Pancreas (tissue), 10 donors: ENCODE data around the gene FCMR. TPM values are rescaled to one million over a fixed set of nuclear protein-coding genes. Genes with fewer than 3 reads are reported as not detected.

Experiments used
- ATAC-seq, 4 donors: fragments of 200-7000 bp; cut with Tn5 transposase; one replicate each; pipeline versions ENCODE4 v1.8.0 to v1.9.1; 2020; ENCODE audit warnings: mild to moderate bottlenecking in 4 of 4, moderate library complexity in 4 of 4
- DNase-seq, 6 donors: peaks; one replicate each; pipeline ENCODE4 v3.0.0-alpha.2; 2020
- FAIRE-seq: peaks from 2 replicates; lab custom pipeline; 2012; peaks lifted over from hg19 to GRCh38; lab: Jason Lieb, UNC
- H3K27ac ChIP-seq, 4 donors: fragments of 200-600 bp; sonication (generic); 1 replicate in 3 of 4; 2 replicates in 1 of 4; pipeline versions ENCODE4 v1.5.0 to v1.8.0; 2020
- H3K27me3 ChIP-seq, 4 donors: fragments of 200-600 bp; one replicate each; pipeline ENCODE4 v1.8.0; 2021
- H3K36me3 ChIP-seq, 3 donors: fragments of 200-600 bp; sonication (generic) in 1 of 3; one replicate each; pipeline versions ENCODE4 v1.5.0 to v1.8.0; 2020 to 2021
- H3K4me1 ChIP-seq, 3 donors: fragments of 200-600 bp; one replicate each; pipeline ENCODE4 v1.8.0; 2021
- H3K4me3 ChIP-seq, 4 donors: fragments of 200-600 bp; sonication (generic) in 2 of 4; one replicate each; pipeline versions ENCODE4 v1.5.0 to v1.8.0; 2020 to 2021
- H3K9me3 ChIP-seq, 4 donors: fragments of 200-600 bp; one replicate each; pipeline ENCODE4 v1.8.0; 2021
- WGBS, 2 donors: extraction: QIAGEN DNeasy Blood & Tissue Kit; methylation state at CpG; one replicate each; pipeline ENCODE4 v1.1.7; 2013; 5-methylcytosine and 5-hydroxymethylcytosine counted together
- intact Hi-C, 3 donors: fragments of 100-400 bp; cut with DNase I; formaldehyde crosslinking; loops; one replicate each; pipeline versions ENCODE4 v1.11.1 to v1.14.2; 2022
- polyA plus RNA-seq, 2 donors: library from polyadenylated mRNA; stranded (reverse); fragments of 200-250 nt; gene quantifications; one replicate each; pipeline ENCODE4 v1.2.3, GENCODE V29; 2013
- total RNA-seq, 6 donors: library from RNA; stranded (reverse); fragmentation: NEBNext Ultra II Directional in 4 of 6; extraction: Animal tissue kit (Norgen Biotek cat#: 25700) in 4 of 6; gene quantifications; one replicate each; pipeline versions ENCODE4 v1.2.1 to v1.2.4, GENCODE V29; 2021 to 2023
- TF ChIP-seq, protein P1 (sequence below), 4 donors: fragments of 200-600 bp; sonication (generic) in 3 of 4; IDR thresholded peaks; one replicate each; pipeline versions ENCODE4 v1.5.0 to v1.8.0; 2021; ENCODE audit warnings: antibody characterized with exemption in 4 of 4
- donor health status: healthy with polysubstance abuse.
- donor health status: DM: no; HTN: no; CAD: no; lungs with moderate emphysema.
- donor health status: DM: no; HTN: no; CAD: no.
- donor health status: control.
- donor health status: control.
- donor health status: Bipolar disorder and iron deficiency.
- donor health status: DM: yes; HTN: yes; CAD: no.
- donor health status: DM: no; HTN: no; CAD: no.
- donor health status: DM: no; HTN: no; CAD: no.
- donor health status: DM: yes; HTN: yes; CAD: no.

The FCMR gene
- total and polyA plus RNA-seq, 8 donors = 0.58 to 2.0 (median 0.97) TPM

DNA sequence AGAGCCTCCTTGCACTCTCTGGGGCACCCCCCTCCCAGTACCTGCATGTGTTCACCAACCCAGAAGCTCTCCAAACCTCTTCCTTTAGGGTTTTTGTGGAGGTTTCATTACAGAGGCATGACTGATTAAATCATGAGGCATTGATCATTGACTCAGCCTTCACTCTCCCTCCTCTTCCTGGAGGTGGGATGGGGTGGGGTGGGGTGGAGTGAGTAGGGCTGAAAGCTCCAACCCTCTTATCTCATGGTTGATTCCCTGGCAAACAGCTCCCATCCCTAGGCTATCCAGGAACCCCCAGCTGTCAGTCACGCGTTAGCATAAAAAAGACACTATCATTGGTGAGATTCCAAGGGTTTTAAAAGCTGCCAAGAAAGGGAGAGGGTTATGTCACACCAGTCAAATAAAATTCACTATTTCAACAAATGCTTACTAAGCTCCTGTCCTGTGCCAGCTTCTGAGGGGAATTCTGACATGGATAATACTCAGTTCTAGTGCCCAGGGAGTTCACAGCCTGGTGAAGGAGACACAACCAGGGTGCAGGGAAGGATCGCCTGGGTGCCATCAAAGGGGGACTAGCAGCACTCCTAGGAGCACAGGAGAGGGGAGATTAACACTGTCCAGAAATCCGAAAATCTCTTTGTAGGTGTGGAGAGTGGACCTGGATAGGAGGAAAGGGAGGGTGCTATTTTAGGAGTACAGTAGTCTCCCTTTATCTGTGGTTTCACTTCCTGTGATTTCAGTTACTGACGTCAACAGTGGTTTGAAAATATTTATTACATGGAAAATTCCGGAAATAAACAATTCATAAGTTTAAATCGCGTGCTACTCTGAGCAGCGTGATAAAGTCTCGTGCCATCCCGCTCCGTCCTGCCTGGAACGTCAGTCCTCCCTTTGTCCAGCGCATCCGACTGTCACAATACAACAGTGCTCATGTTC lies 31.3 kb downstream of the FCMR start:
- H3K9me3 ChIP-seq = no peaks in the 10 kb centered on the region
- TF ChIP-seq, protein P1, sequence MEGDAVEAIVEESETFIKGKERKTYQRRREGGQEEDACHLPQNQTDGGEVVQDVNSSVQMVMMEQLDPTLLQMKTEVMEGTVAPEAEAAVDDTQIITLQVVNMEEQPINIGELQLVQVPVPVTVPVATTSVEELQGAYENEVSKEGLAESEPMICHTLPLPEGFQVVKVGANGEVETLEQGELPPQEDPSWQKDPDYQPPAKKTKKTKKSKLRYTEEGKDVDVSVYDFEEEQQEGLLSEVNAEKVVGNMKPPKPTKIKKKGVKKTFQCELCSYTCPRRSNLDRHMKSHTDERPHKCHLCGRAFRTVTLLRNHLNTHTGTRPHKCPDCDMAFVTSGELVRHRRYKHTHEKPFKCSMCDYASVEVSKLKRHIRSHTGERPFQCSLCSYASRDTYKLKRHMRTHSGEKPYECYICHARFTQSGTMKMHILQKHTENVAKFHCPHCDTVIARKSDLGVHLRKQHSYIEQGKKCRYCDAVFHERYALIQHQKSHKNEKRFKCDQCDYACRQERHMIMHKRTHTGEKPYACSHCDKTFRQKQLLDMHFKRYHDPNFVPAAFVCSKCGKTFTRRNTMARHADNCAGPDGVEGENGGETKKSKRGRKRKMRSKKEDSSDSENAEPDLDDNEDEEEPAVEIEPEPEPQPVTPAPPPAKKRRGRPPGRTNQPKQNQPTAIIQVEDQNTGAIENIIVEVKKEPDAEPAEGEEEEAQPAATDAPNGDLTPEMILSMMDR (IDR thresholded peaks at IDR 0.05) = no peak
- H3K4me1 ChIP-seq = peaks cover 0 to 6% (median 0%) of the 10 kb centered on the region in 3 donors
- WGBS, 2 donors = 57 to 62% methylated on average over 15 of the region's 15 CpGs
- H3K36me3 ChIP-seq = no peaks in the 10 kb centered on the region
- FAIRE-seq (no peak), ATAC-seq (peak in 3 of 4 donors; percentile 56 to 85 (median 82)), DNase-seq (no peak)
- no peak overlapping the region for H3K4me3 ChIP-seq
- H3K27ac ChIP-seq = peak overlapping the region in 2 of 4 donors; percentile 13 to 55
- intact Hi-C loops = no loop called here
- H3K27me3 ChIP-seq = peaks cover 0 to 3% (median 0%) of the 10 kb centered on the region in 4 donors

DNA sequence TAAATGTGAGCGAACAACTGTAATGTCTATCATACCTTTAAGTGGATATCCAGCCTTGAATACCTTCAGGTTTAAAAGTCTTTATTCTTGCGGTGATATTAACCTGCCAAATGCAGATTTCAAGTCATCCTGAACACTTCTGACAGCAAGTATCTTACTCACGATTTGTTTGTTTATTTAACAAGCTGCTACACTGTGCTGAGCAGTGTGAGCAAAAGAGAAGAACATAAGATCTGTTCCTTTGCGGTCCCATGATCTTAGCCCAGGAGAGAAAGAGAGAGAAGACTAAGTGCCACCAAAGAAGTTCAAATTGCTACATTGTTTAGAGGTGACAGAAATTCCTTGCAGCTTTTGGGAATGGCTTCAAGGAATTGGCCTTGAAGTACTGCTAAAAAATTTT lies 34.0 kb downstream of the FCMR start:
- Histone ChIP-seq H3K4me1 (peaks cover 0 to 4% (median 0%) of the 10 kb centered on the region in 3 donors), H3K36me3 (no peaks in the 10 kb centered on the region), H3K27me3 (peaks cover 0 to 3% (median 0%) of the 10 kb centered on the region in 4 donors), H3K27ac (no peak overlapping the region), H3K9me3 (no peaks in the 10 kb centered on the region), H3K4me3 (no peak overlapping the region)
- DNase-seq (no peak), FAIRE-seq (no peak), ATAC-seq (no peak)
- intact Hi-C loops = no loop called here
- TF ChIP-seq, protein P1 (IDR thresholded peaks at IDR 0.05) = no peak
- WGBS, 2 donors = 64 to 67% methylated on average over 4 of the region's 4 CpGs

DNA sequence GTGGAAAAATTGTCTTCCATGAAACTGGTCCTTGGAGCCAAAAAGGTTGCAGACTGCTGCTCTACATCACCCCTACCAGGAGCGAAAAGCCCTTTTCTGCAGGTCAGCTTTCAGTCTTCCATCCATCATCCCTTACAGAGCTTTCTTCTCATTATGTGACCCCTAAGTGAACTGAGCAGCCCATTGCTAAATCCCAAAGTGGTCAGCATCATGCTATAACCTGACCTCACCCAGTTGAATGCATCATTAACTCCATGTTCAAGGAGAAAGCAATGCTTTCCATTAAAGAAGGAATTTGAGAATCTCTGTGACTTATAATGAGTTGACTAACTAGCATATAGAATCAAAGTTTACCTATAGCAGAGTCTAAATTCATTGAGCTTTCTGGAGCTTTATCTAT lies 34.9 kb downstream of the FCMR start:
- no peak overlapping the region for H3K4me3 ChIP-seq
- no peak for FAIRE-seq
- H3K36me3 ChIP-seq = no peaks in the 10 kb centered on the region
- TF ChIP-seq, protein P1 (IDR thresholded peaks at IDR 0.05) = no peak
- intact Hi-C loops = no loop called here
- no peak for DNase-seq
- H3K27ac ChIP-seq = no peak overlapping the region
- ATAC-seq = no peak
- WGBS, 2 donors = 96% methylated on average over 1 of the region's 1 CpG
- H3K9me3 ChIP-seq = no peaks in the 10 kb centered on the region
- peaks cover 0 to 4% (median 0%) of the 10 kb centered on the region in 3 donors for H3K4me1 ChIP-seq
- peaks cover 0 to 3% (median 0%) of the 10 kb centered on the region in 4 donors for H3K27me3 ChIP-seq

DNA sequence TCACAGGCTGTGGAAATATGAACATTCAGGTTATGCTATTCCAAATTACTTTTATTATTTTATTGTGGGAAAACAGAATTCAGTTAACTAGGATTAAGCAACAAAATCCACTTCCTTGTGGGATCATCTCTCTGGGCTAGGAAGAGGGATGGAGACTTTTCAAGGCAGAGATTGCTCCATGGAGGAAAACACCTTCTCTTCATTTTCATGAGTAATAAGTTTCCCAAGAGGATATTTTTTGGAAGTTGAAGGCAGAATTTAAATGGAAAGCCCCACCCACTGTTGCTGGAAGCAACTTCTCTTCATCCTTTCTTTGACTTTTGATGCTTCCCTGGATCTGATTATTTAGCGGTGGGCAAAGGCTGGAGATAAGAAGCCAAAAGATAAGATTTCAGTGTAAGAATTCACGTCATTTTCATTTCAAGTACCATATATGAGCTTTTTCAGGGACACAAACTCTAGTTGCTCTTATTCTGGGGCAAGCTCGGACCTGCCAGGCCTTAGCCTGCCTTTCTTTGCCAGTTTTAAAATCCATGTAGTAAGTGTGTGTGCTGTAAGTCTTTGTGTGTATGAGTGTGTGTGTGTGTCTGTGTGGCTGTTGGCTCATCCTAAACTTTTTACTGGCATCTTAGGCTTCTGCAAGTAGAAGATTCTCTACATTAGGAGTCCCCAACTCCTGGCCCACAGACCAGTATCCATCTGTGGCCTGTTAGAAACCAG lies 36.2 kb downstream of the FCMR start:
- Histone ChIP-seq H3K36me3 (no peaks in the 10 kb centered on the region), H3K9me3 (no peaks in the 10 kb centered on the region), H3K4me1 (peaks cover 0 to 3% (median 0%) of the 10 kb centered on the region in 3 donors), H3K4me3 (no peak overlapping the region), H3K27ac (no peak overlapping the region), H3K27me3 (peaks cover 0 to 3% (median 0%) of the 10 kb centered on the region in 4 donors)
- DNase-seq = no peak
- intact Hi-C loops = no loop called here
- FAIRE-seq = no peak
- 65 to 77% methylated on average over 3 of the region's 3 CpGs for whole genome bisulfite sequencing, 2 donors
- no peak for ATAC-seq
- TF ChIP-seq, protein P1 (IDR thresholded peaks at IDR 0.05) = no peak
